AG09309 (cell line): Measurements from ENCODE around the gene ECHDC1.

Source experiments
- DNase-seq: peaks from one replicate; pipeline ENCODE4 v3.0.0-alpha.2; 2010; ENCODE audit warnings: low read depth
- H3K4me3 ChIP-seq: 2 replicates; pipeline ENCODE4 v1.5.1; 2011; ENCODE audit warnings: mild to moderate bottlenecking, low read depth, low read length, moderate library complexity; ENCODE audit not compliant: control insufficient read depth
- TF ChIP-seq, protein P1 (sequence below): IDR thresholded peaks from 2 replicates; pipeline ENCODE4 v1.5.1; 2011; ENCODE audit warnings: mild to moderate bottlenecking, low read depth, low read length, inconsistent platforms; ENCODE audit not compliant: insufficient read depth, control insufficient read depth; ENCODE audit errors: missing control alignments

Gene ECHDC1

GRCh38 chr6:127300411-127300810 lies 43.0 kb downstream of the ECHDC1 start:
- no peak overlapping the region for H3K4me3 ChIP-seq
- DNase-seq: peak; percentile 54
- TF ChIP-seq, protein P1, sequence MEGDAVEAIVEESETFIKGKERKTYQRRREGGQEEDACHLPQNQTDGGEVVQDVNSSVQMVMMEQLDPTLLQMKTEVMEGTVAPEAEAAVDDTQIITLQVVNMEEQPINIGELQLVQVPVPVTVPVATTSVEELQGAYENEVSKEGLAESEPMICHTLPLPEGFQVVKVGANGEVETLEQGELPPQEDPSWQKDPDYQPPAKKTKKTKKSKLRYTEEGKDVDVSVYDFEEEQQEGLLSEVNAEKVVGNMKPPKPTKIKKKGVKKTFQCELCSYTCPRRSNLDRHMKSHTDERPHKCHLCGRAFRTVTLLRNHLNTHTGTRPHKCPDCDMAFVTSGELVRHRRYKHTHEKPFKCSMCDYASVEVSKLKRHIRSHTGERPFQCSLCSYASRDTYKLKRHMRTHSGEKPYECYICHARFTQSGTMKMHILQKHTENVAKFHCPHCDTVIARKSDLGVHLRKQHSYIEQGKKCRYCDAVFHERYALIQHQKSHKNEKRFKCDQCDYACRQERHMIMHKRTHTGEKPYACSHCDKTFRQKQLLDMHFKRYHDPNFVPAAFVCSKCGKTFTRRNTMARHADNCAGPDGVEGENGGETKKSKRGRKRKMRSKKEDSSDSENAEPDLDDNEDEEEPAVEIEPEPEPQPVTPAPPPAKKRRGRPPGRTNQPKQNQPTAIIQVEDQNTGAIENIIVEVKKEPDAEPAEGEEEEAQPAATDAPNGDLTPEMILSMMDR: no peak

DNA sequence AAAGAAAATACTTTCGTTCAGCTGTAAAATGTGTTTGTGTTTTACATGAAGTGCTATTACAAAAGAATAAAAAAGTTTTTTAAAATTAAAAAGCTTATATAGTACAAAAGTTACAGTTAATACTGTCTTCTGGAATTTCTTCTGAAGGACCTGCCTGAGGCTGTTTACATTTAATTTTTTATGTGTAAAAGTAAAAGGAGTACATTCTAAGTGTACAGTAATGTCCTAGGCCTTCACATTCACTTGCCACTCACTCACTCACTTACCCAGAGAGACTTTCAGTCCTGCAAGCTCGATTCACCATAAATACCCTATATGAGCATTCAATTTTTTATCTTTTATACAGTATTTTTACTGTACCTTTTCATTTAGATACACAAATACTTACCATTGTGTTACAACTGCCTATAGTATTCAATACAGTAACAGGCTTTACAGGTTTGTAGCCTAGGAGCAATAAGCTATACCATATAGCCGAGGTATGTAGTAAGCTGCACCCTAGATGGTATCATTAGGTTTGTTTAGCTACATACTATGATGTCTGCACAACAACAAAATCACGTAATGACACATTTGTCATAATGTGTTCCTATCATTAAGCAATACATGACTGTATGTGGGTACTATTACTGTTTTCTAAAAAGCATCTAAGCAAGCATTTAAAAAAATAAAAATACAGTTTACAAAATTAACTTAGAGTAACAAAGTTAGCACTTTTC lies 43.7 kb downstream of the ECHDC1 start:
- TF ChIP-seq, protein P1: no peak
- no peak for DNase-seq
- H3K4me3 ChIP-seq: no peak overlapping the region

DNA sequence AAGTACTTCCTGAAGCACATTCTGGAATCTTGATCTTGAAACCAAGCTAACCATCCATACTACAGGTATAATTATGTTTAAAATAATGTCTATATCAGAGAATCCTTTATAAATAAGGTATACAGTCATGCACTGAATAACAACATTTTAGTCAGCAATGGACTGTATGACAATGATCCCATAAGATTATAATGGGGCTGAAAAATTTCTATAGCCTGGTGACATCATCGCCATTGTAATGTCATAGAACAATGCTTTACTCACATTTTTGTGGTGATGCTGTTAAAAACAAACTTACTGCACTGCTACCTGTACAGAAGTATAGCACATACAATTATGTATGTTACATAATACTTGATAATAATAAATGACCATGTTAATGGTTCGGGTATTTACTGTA lies 44.9 kb downstream of the ECHDC1 start:
- TF ChIP-seq, protein P1: no peak
- no peak overlapping the region for H3K4me3 ChIP-seq
- DNase-seq: no peak

- H3K4me3 ChIP-seq: no peak overlapping the region
- no peak for DNase-seq
- TF ChIP-seq, protein P1: no peak
Measured at GRCh38 chr6:127297502-127298070, 45.8 kb downstream of the ECHDC1 start.

- TF ChIP-seq, protein P1: no peak
- H3K4me3 ChIP-seq: no peak overlapping the region
- no peak for DNase-seq
Measured at GRCh38 chr6:127291495-127291894, 51.9 kb downstream of the ECHDC1 start.

DNA sequence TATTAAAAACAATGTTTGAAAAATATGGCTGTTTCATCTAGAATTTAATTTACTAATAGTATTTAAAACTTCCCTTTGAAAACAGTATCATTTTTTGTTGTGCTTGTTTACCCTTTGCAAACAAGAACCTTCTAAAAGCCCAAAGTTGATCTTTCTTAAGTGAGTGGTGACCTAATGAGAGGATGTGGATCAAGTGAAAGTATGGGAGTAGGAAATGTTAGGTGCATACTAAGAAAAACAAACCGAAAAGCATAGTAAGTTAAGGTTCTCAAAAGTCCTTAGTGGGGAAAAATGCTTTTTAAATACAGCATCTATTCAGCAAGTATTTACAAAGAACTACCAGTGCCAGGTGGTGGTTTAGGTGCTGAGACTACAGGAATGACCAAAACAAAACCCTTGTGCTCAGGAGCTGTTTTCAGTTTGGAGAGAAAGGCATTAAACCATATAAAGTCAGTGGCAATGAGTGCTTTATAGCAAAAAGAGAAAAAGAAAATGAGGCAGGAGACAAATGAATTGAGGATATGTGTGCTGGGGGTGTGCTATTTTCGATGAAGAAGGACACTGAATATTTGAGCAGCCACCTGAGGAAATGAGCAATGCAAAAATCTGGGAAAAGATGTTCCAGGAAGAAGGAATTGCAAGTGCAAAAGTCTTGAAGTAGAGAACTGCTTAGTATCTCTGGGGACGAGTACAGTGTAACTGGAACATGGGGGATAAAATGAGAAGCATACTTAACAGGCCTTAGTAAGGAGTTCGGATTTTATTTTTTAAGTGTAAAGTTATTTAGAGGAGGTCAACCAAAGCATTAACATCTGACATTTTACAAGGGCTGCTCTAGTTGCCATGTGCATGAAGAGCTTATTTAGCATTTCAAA lies 52.8 kb downstream of the ECHDC1 start:
- no peak for DNase-seq
- no peak overlapping the region for H3K4me3 ChIP-seq
- TF ChIP-seq, protein P1: no peak
